G401.6 (cell line): ENCODE measurements around the gene PTPRN2.
"Not testable (repeated sequence)": the region's sequence is repeated elsewhere in the genome, so short reads cannot be mapped to it uniquely, and the experiment has no call there.

Source experiments
- FAIRE-seq: peaks from 2 replicates; lab custom pipeline; 2012; peaks lifted over from hg19 to GRCh38; lab: Jason Lieb, UNC

PTPRN2 gene

GRCh38 chr7:158416283-158416933 is 171.2 kb downstream of the PTPRN2 start:
- no peak for FAIRE-seq

DNA sequence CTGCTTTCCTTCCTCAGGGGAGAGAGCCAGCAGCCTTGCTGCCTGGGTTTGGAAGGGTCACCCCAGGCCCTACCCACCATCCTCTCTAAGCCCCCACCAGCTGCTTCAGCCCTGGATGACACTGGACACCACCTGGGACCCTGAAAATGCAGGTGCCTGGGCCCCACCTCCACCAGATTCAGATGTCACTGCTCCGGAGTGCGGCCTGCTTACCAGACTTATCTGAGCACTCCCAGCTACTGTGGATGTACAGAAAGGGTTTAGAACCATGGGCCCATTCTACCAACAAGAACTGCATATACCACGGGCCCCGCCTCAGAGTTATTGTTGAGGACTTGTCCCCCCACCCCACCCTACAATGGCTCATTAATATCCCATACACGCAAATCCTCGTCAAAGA is 172.3 kb downstream of the PTPRN2 start:
- no peak for FAIRE-seq

DNA sequence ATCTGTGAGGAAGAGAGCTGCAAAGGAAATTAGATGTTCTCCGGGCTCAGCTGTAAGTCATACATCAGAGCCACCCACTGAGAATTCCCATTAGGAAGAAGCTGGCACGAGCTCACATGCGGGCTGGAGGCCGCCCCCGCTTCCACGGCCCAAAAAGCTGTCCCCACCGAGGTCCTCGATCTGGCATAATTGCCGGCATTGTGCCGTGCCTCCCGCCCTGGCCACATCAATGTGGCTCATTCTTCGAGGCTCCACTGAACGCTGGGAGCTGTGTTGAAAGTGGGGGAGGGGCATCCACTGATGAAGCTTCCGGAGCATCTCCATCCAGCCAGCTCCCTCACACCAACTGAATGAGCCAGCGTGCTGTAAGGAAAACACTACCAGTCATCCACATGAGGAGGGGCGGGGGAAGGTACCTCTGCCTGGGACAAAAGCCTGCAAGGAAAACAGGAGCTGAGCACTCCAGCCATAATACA is 173.1 kb downstream of the PTPRN2 start:
- no peak for FAIRE-seq

DNA sequence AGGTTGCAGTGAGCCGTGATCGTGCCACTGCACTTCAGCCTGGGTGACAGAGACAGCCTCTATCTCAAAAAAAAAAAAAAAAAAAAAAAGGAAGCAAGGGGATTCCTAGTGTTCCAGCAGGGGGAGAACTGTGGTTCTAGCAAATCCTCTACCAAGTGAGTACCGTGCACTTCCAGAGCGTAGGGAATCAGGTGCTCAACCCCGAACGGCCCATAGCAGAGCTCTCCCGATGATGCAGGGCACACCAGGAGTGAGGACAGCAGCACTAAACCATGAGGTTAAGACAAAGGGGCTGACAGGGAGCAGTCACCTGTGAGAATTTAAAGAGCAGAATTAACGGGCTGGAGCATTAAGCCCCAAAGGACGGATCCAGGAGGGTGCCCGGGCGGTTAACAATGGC is 173.6 kb downstream of the PTPRN2 start:
- FAIRE-seq = no peak

- FAIRE-seq = no peak
Measured at GRCh38 chr7:158411232-158411950, 176.2 kb downstream of the PTPRN2 start.

- no peak for FAIRE-seq
Measured at GRCh38 chr7:158410720-158411119, 176.9 kb downstream of the PTPRN2 start.

DNA sequence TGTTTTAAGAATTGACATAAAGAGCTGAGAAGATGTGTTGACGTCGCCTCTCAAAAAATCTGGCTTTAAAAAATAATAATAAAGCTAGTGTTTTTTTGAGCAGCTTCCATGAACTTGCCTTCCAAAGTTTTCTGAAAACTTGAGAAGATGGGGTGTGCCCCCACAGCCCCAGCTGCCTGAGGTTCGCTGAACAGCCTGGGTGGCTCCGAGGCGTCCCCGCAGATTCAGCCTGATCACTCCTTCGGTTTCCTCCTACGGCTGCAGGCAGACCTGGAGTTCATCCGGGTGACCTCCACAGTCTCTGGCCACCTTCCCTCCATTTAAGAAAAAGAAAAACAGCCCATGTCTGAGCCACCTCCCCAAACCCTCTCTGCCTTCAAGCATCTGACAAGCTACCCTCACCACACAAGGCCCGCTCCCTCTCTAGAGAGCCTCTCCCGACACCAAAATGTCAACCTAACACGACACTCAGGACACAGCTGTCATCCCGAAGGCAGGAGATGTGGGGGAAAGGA is 177.8 kb downstream of the PTPRN2 start:
- FAIRE-seq = no peak

GRCh38 chr7:158409120-158409519 is 178.5 kb downstream of the PTPRN2 start:
- FAIRE-seq = no peak

- no peak for FAIRE-seq
Measured at GRCh38 chr7:158408318-158408920, 179.2 kb downstream of the PTPRN2 start.

- no peak for FAIRE-seq
Measured at GRCh38 chr7:158407581-158408317, 179.9 kb downstream of the PTPRN2 start.

- FAIRE-seq = no peak
Measured at GRCh38 chr7:158406801-158407200, 180.8 kb downstream of the PTPRN2 start.

- FAIRE-seq = no peak
Measured at GRCh38 chr7:158406364-158406763, 181.3 kb downstream of the PTPRN2 start.

- FAIRE-seq = not testable (repeated sequence)
Measured at GRCh38 chr7:158405771-158406170, 181.9 kb downstream of the PTPRN2 start.

GRCh38 chr7:158405324-158405723 is 182.3 kb downstream of the PTPRN2 start:
- FAIRE-seq = no peak

- no peak for FAIRE-seq
Measured at GRCh38 chr7:158404031-158404761, 183.4 kb downstream of the PTPRN2 start.

- no peak for FAIRE-seq
Measured at GRCh38 chr7:158403013-158403821, 184.4 kb downstream of the PTPRN2 start.

DNA sequence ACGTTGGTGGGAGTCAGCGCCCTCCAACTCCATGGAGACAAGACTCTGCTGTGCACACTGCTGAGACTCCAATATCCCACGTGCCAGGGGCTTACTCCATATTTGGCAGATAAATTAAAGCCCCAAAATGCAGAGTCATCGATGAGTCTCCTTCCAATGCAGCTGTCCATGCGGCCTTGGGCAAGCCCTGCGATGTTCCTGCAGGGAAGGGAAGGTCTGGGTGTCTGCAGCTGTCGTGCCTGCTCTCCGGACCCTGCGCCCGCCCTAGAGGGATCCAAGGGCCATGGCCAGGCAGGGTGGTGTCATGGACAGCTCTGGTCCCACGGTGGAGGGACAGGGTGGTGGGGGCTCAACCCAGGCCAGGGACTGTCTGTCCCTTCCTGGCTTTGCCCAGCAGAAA is 185.2 kb downstream of the PTPRN2 start:
- FAIRE-seq = no peak

GRCh38 chr7:158401826-158402225 is 185.8 kb downstream of the PTPRN2 start:
- no peak for FAIRE-seq

- FAIRE-seq = no peak
Measured at GRCh38 chr7:158401295-158401694, 186.3 kb downstream of the PTPRN2 start.

DNA sequence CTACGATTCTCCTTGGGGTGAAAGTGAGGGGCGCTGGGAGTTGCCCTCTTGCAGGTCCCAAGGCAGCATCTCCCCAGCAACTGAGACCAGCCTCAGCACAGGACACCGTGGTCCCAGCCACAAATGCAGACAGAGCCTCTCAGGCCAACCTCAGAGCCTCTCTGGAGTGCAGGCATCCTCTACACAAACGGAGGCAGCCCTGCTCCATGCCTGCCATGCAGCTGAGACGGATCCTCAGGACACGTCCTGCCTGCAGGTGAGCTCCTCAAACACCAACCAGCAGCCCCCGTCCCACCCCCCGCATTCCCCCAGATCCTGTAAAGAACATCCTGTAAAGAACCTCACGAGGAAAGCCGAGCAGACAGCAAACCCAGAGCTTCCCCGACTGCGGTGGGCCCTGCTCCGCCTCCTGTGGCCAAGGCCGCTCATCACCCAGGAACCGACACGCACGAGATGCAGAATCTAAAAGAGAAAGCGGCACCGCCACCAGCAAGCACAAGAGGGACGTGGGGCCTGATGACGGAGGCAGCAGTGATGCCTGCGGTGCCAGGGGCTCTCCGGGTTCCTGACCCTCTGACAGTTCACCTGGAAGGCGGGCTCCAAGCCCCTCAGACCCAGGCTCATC is 186.9 kb downstream of the PTPRN2 start:
- no peak for FAIRE-seq
